Astrocyte (in vitro differentiated cells and primary cell): Measurements from ENCODE around the gene KIAA0408.

ENCODE experiments used
- CTCF ChIP-seq: IDR thresholded peaks from 2 replicates; pipeline ENCODE4 v1.5.1; 2011; ENCODE audit warnings: low read depth, mild to moderate bottlenecking, inconsistent platforms, low read length, moderate library complexity; ENCODE audit not compliant: insufficient read depth
- EZH2 ChIP-seq: IDR thresholded peaks from 2 replicates; pipeline ENCODE4 v1.6.1; 2012; ENCODE audit warnings: mild to moderate bottlenecking, low read length, inconsistent platforms; ENCODE audit not compliant: insufficient read depth

GRCh38 chr6:127452803-127453202, 6.4 kb downstream of the KIAA0408 start:
- TF ChIP-seq CTCF (no peak), EZH2 (no peak)
